H9 (cell line): Measurements from ENCODE around the gene ROBO1. TPM values are rescaled to one million over a fixed set of nuclear protein-coding genes. Genes with fewer than 3 reads are reported as not detected.

Experiments used
- DNase-seq: peaks from one replicate; pipeline ENCODE4 v3.0.0-alpha.2; 2017
- H2AFZ ChIP-seq: one replicate; pipeline ENCODE4 v1.6.1; 2013; ENCODE audit warnings: mild to moderate bottlenecking, low read length, control low read depth, moderate library complexity
- H2AK5ac ChIP-seq: 2 replicates; pipeline ENCODE4 v1.6.1; 2013; ENCODE audit warnings: low read length, control low read depth, mixed read lengths; ENCODE audit not compliant: insufficient read length
- H2BK120ac ChIP-seq: one replicate; pipeline ENCODE4 v1.6.1; 2013; ENCODE audit warnings: low read depth, mild to moderate bottlenecking, low read length, control low read depth, inconsistent platforms; ENCODE audit not compliant: poor library complexity, severe bottlenecking
- H2BK12ac ChIP-seq: 2 replicates; pipeline ENCODE4 v1.6.1; 2013; ENCODE audit warnings: low read length, control low read depth, mixed read lengths, low read depth; ENCODE audit not compliant: insufficient read length
- H2BK15ac ChIP-seq: 2 replicates; pipeline ENCODE4 v1.6.1; 2013; ENCODE audit warnings: low read depth, low read length, control low read depth
- H2BK20ac ChIP-seq: one replicate; pipeline ENCODE4 v1.6.1; 2013; ENCODE audit warnings: low read depth, mild to moderate bottlenecking, low read length, control low read depth, inconsistent platforms; ENCODE audit not compliant: poor library complexity, severe bottlenecking
- H2BK5ac ChIP-seq: 2 replicates; pipeline ENCODE4 v1.6.1; 2013; ENCODE audit warnings: low read length, control low read depth, mixed read lengths; ENCODE audit not compliant: insufficient read length
- H3K14ac ChIP-seq: 2 replicates; pipeline ENCODE4 v1.6.1; 2013; ENCODE audit warnings: low read length, control low read depth; ENCODE audit not compliant: insufficient read depth
- H3K18ac ChIP-seq: 2 replicates; pipeline ENCODE4 v1.6.1; 2013; ENCODE audit warnings: low read depth, mild to moderate bottlenecking, mixed read lengths, low read length, control low read depth; ENCODE audit not compliant: insufficient read length
- H3K23ac ChIP-seq: 2 replicates; pipeline ENCODE4 v1.6.1; 2013; ENCODE audit warnings: low read length, control low read depth, mixed read lengths, low read depth; ENCODE audit not compliant: insufficient read length
- H3K23me2 ChIP-seq: 2 replicates; pipeline ENCODE4 v1.6.1; 2013; ENCODE audit warnings: low read depth, mild to moderate bottlenecking, mixed read lengths, low read length, control low read depth; ENCODE audit not compliant: insufficient read length, poor library complexity, severe bottlenecking
- H3K27ac ChIP-seq: 2 replicates; pipeline ENCODE4 v1.5.1; 2013; ENCODE audit warnings: low read length, control low read depth, mixed read lengths, low read depth; ENCODE audit not compliant: insufficient read length
- H3K27me3 ChIP-seq: 2 replicates; pipeline ENCODE4 v1.6.1; 2013; ENCODE audit warnings: low read length, control low read depth, inconsistent platforms; ENCODE audit not compliant: insufficient read depth
- H3K4ac ChIP-seq: 2 replicates; pipeline ENCODE4 v1.6.1; 2013; ENCODE audit warnings: low read depth, mild to moderate bottlenecking, control low read depth, inconsistent platforms, low read length, moderate library complexity
- H3K4me1 ChIP-seq: 2 replicates; pipeline ENCODE4 v1.6.1; 2013; ENCODE audit warnings: low read length, control low read depth, inconsistent platforms; ENCODE audit not compliant: insufficient read depth
- H3K4me2 ChIP-seq: 2 replicates; pipeline ENCODE4 v1.6.1; 2013; ENCODE audit warnings: low read length, control low read depth, mixed read lengths; ENCODE audit not compliant: insufficient read length, insufficient read depth
- H3K56ac ChIP-seq: 2 replicates; pipeline ENCODE4 v1.6.1; 2013; ENCODE audit warnings: low read depth, mild to moderate bottlenecking, mixed read lengths, low read length, control low read depth; ENCODE audit not compliant: insufficient read length
- H3K79me1 ChIP-seq: 2 replicates; pipeline ENCODE4 v1.6.1; 2013; ENCODE audit warnings: low read depth, mild to moderate bottlenecking, moderate library complexity, low read length, control low read depth, inconsistent platforms; ENCODE audit not compliant: insufficient read depth, poor library complexity, severe bottlenecking
- H3K79me2 ChIP-seq: 2 replicates; pipeline ENCODE4 v1.6.1; 2013; ENCODE audit warnings: low read length, control low read depth, inconsistent platforms; ENCODE audit not compliant: insufficient read depth
- H3K9ac ChIP-seq: 2 replicates; pipeline ENCODE4 v1.6.1; 2013; ENCODE audit warnings: low read length, control low read depth, mixed read lengths; ENCODE audit not compliant: insufficient read length; ENCODE audit errors: extremely low read depth
- H3K9me3 ChIP-seq: one replicate; pipeline ENCODE4 v1.6.1; 2013; ENCODE audit warnings: low read depth, low read length, inconsistent platforms; ENCODE audit not compliant: control insufficient read depth
- H3T11ph ChIP-seq: one replicate; pipeline ENCODE4 v1.6.1; 2013; ENCODE audit warnings: mild to moderate bottlenecking, low read length, control low read depth, inconsistent platforms
- H4K20me1 ChIP-seq: one replicate; pipeline ENCODE4 v1.6.1; 2013; ENCODE audit not compliant: control insufficient read depth, insufficient read length, insufficient read depth
- H4K5ac ChIP-seq: 2 replicates; pipeline ENCODE4 v1.6.1; 2013; ENCODE audit warnings: low read depth, mild to moderate bottlenecking, mixed read lengths, low read length, control low read depth; ENCODE audit not compliant: insufficient read length
- H4K8ac ChIP-seq: replicated peaks from 2 replicates; pipeline ENCODE4 v1.6.1; 2013; ENCODE audit warnings: low read length, control low read depth, mixed read lengths, low read depth; ENCODE audit not compliant: insufficient read length
- H4K91ac ChIP-seq: 2 replicates; pipeline ENCODE4 v1.6.1; 2013; ENCODE audit warnings: low read depth, mild to moderate bottlenecking, moderate library complexity, mixed read lengths, low read length, control low read depth; ENCODE audit not compliant: insufficient read length
- H3K27ac Mint-ChIP-seq, 3 experiments: 2 replicates in 2 of 3; 3 replicates in 1 of 3; pipeline ENCODE4 v1.8.0; 2020 to 2021; ENCODE audit warnings: mixed read lengths in 3 of 3, mild to moderate bottlenecking in 1 of 3, moderate library complexity in 1 of 3
- H3K27me3 Mint-ChIP-seq: 2 replicates; pipeline ENCODE4 v1.8.0; 2021; ENCODE audit warnings: low read depth, mild to moderate bottlenecking, moderate library complexity, mixed read lengths
- H3K36me3 Mint-ChIP-seq, 3 experiments: 2 replicates in 2 of 3; 3 replicates in 1 of 3; pipeline ENCODE4 v1.8.0; 2020 to 2021; ENCODE audit warnings: low read depth in 3 of 3, mixed read lengths in 3 of 3; ENCODE audit not compliant: insufficient read depth in 1 of 3
- H3K4me1 Mint-ChIP-seq, 2 experiments: 2 replicates each; pipeline ENCODE4 v1.8.0; 2020; ENCODE audit warnings: mixed read lengths in 2 of 2
- H3K4me3 Mint-ChIP-seq, 2 experiments: 2 replicates in 1 of 2; 3 replicates in 1 of 2; pipeline ENCODE4 v1.8.0; 2020 to 2021; ENCODE audit warnings: mild to moderate bottlenecking in 2 of 2, mixed read lengths in 2 of 2, moderate library complexity in 1 of 2
- H3K9me3 Mint-ChIP-seq, 2 experiments: 2 replicates in 1 of 2; 3 replicates in 1 of 2; pipeline ENCODE4 v1.8.0; 2020; ENCODE audit warnings: mild to moderate bottlenecking in 2 of 2, mixed read lengths in 2 of 2, moderate library complexity in 1 of 2
- WGBS: extraction: QIAGEN DNeasy Blood & Tissue Kit; methylation state at CpG from one replicate; pipeline ENCODE4 v1.1.7; 2013; ENCODE audit warnings: missing lambda C conversion rate, low lambda C conversion rate, mixed read lengths; ENCODE audit not compliant: insufficient read length; ENCODE audit errors: extremely low coverage; 5-methylcytosine and 5-hydroxymethylcytosine counted together
- total RNA-seq: library from RNA; stranded (reverse); gene quantifications from 2 replicates; pipeline ENCODE4 v1.2.1, GENCODE V29; 2021
- TF ChIP-seq, protein P1 (sequence below): fragments of 200-600 bp; sonication (generic); conservative IDR thresholded peaks from 3 replicates; pipeline ENCODE4 v1.8.0; 2021; ENCODE audit warnings: antibody characterized with exemption, mild to moderate bottlenecking

The ROBO1 gene
- total RNA-seq, 1 experiment from 2014 or later: 62.7 TPM

DNA sequence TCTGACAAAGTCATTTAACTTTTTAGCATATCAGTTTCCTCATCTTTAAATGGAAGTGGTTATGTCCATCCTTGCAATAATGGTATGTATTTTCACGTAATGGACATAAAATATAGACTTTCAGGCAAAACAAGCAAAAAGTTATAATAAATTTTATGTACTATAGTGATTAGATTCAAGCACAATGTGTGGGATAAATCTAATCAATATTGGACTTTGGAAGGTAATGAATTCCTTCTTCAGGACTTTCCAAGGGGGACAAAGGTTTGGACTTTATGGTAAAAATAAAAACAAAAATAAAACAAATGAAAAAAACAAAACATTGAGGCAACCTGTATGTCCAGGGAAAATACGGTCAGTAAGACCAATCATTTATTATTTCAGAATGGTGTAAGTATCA lies 357.7 kb downstream of the ROBO1 start:
- DNase-seq: no peak
- no peaks in the 10 kb centered on the region for H3K36me3 Mint-ChIP-seq
- H3K27ac Mint-ChIP-seq: no peak overlapping the region
- Histone ChIP-seq H3K56ac (no peak overlapping the region), H3K27ac (no peak overlapping the region), H2BK15ac (no peak overlapping the region), H3K4ac (no peak overlapping the region), H2AK5ac (no peak overlapping the region), H4K20me1 (no peaks in the 10 kb centered on the region), H3K79me1 (no peaks in the 10 kb centered on the region), H3K4me1 (no peaks in the 10 kb centered on the region), H3K18ac (no peak overlapping the region), H3K23ac (no peak overlapping the region), H2AFZ (no peak overlapping the region), H3K9ac (no peak overlapping the region), H3K23me2 (no peaks in the 10 kb centered on the region), H2BK12ac (no peak overlapping the region), H3K27me3 (no peaks in the 10 kb centered on the region), H4K8ac (no peak overlapping the region), H2BK5ac (no peak overlapping the region), H3K14ac (no peak overlapping the region), H2BK20ac (no peak overlapping the region), H3K79me2 (no peaks in the 10 kb centered on the region), H3T11ph (no peak overlapping the region), H4K91ac (no peak overlapping the region), H2BK120ac (no peak overlapping the region), H3K4me2 (no peak overlapping the region), H3K9me3 (no peaks in the 10 kb centered on the region), H4K5ac (no peak overlapping the region)
- H3K4me1 Mint-ChIP-seq: no peaks in the 10 kb centered on the region
- H3K27me3 Mint-ChIP-seq: no peaks in the 10 kb centered on the region
- no peaks in the 10 kb centered on the region for H3K9me3 Mint-ChIP-seq
- TF ChIP-seq, protein P1, sequence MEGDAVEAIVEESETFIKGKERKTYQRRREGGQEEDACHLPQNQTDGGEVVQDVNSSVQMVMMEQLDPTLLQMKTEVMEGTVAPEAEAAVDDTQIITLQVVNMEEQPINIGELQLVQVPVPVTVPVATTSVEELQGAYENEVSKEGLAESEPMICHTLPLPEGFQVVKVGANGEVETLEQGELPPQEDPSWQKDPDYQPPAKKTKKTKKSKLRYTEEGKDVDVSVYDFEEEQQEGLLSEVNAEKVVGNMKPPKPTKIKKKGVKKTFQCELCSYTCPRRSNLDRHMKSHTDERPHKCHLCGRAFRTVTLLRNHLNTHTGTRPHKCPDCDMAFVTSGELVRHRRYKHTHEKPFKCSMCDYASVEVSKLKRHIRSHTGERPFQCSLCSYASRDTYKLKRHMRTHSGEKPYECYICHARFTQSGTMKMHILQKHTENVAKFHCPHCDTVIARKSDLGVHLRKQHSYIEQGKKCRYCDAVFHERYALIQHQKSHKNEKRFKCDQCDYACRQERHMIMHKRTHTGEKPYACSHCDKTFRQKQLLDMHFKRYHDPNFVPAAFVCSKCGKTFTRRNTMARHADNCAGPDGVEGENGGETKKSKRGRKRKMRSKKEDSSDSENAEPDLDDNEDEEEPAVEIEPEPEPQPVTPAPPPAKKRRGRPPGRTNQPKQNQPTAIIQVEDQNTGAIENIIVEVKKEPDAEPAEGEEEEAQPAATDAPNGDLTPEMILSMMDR: no peak
- H3K4me3 Mint-ChIP-seq: no peak overlapping the region
- WGBS: no CpG with 5 or more reads among the region's 2 CpGs
